H54 (cell line): ENCODE measurements around the gene GNA14.
A peak's percentile ranks its signal among the peaks of the same experiment; 100 is the strongest.
"Not testable (repeated sequence)": the region's sequence is repeated elsewhere in the genome, so short reads cannot be mapped to it uniquely, and the experiment has no call there.

Experiments used
- DNase-seq: peaks from one replicate; pipeline ENCODE4 v3.0.0; 2011; ENCODE audit warnings: low spot score, mixed read lengths; ENCODE audit not compliant: insufficient read length
- FAIRE-seq: peaks from 3 replicates; lab custom pipeline; 2011; peaks lifted over from hg19 to GRCh38; lab: Jason Lieb, UNC
- POLR2A ChIP-seq: IDR thresholded peaks from 2 replicates; pipeline ENCODE4 v1.6.1; 2011; ENCODE audit warnings: low read depth, mild to moderate bottlenecking, low read length

Gene GNA14

DNA sequence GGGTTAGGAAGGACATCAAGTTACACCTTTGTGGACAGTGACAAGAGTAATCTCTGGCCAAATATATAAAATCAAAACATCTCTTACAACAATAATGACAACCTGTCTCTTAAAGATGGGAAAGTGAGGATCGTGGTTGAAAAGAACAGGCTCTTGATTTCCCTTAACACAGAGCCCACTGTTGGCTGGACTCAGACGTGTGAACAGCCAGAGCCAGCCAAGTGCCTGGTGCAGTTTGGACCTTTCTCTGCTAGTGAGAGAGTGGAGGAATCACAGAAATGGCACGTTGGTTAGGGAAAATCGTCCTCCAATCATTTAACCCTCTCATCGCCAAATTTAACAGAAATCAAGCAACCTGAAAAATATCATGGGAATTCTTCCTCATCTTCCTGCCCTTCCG lies 131.3 kb downstream of the GNA14 start:
- no peak for TF ChIP-seq POLR2A
- FAIRE-seq (no peak), DNase-seq (no peak)

DNA sequence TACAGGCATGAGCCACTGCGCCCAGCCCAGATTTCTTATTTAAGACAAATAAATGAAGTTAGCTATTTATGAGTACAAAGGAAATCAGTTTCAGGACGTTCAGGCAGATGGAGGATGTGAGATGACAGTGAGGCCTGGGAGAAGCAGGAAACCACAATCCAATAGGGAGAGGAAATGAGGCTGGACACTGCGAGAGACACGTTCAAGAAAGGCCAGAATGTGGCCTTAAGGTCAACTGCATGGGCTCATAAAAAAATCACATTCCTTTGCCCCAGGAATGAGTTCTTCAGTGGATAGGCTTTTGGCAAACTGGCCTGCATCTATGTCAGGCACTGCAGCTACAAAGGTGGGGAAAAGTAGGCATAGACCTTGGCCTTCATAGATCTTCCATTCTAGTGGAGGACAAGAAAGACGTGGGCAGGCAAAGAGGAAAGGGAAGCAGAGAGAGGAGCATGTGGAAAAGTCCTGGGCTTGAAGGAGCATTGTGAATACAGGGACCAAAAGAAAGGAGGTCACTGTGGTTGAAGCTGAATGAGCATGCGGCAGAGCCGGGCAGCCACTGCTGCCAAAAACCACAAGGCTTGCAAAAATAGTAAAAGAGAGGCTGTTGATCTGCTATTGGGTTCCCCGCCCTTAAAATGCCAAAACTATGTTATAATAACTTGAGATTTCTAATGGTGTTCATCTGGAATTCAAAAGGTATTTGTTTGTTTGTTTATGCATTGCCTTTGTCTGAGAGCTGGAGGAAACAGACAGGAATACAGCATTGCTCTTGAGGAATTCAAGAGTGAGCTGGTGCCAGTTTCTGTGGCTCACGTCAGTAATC lies 133.0 kb downstream of the GNA14 start:
- FAIRE-seq: no peak
- no peak for TF ChIP-seq POLR2A
- DNase-seq: no peak

DNA sequence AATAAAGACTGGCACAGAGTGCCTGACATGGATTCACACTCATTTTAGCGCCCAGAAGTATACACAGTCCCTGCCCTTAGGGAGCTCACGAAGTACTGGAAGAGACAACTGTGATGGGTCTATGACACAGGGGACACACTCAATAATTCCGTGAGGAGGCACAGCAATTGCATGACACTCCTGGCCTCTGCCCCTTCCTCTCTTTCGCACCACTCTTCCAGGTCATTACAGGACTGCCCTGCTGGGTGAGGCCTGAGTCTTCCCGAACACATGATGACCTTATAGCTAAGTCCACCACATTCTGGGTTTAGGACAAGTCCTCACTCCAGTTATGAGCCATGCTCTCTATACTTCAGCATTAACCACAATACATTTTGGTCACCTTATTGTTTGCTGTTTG lies 134.7 kb downstream of the GNA14 start:
- no peak for FAIRE-seq
- no peak for DNase-seq
- TF ChIP-seq POLR2A: no peak

DNA sequence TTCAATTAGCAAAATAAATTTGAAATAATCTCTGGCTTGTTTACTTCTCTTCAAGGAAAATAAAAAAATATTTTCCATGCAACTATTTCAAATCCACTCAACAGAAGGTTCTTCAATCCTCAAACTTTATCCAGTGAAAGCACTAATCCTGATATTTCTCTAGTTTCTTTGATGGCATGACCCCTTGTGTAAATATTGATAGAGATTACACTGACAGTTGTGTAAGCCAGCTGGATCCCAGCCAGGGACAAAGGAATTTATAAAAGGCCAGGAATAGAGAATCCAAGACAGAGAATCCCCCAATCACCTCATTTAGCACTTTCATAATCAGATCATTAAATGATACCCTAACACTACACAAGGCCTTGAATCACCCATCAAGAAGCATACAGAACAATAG lies 135.2 kb downstream of the GNA14 start:
- FAIRE-seq: no peak
- no peak for TF ChIP-seq POLR2A
- DNase-seq: no peak

DNA sequence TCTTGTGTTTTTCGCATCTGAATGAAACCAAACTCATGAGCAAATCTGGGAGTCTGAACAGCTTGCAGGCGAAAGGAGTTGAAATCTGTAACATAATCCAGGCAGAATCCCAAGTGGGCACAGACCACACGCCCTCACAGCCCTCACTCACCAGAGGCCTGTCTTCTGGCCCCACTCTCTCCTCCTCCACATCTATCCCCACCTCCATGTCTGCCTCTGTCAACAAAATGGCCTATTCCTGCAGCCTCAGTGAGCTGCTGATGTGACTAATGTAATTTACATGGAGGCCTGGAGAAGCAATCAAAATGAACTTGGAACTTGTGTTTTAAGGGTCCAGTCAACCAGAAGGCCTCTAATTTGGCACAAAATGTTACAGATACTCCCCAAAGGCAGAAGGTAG lies 136.6 kb downstream of the GNA14 start:
- no peak for DNase-seq
- TF ChIP-seq POLR2A: no peak
- no peak for FAIRE-seq

DNA sequence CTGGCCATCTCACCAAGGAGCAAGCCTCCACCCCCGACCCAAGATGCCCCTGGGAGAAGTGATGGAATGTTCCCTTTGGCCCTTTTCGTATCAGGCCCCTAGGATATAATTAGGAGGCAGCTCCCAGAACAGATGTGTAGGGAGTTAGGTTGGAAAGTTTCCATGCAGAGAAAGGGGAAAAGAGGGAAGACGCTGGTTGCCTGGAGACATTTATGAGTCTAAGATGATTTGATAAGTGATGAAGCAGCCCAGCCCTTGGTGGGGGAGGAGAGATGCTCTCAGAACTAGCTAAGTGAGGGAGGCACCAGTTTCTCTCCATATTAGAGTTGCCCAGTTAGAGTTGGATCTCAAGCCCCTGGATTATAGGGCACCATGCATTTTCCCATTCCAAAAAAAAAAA lies 137.5 kb downstream of the GNA14 start:
- no peak for TF ChIP-seq POLR2A
- DNase-seq (no peak), FAIRE-seq (no peak)

DNA sequence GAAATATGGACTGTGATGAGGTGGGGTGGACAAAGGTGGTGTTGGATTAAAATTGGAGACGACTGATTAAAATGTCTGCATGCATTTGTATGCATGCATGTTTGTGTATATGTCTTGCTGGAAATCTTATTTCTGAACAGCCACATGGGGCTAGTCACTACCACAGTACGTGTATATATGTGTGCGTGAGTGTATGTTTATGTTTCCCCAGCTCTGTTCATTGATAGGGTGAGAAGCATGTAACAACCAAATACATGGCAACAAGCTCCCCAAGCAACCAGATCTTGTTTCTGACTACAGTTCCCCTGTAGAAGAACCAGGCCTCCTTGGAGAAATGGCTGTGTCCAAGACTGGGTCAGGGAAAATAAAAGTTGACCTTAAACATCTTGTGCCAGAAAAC lies 139.7 kb downstream of the GNA14 start:
- DNase-seq: no peak
- no peak for TF ChIP-seq POLR2A
- FAIRE-seq: no peak

DNA sequence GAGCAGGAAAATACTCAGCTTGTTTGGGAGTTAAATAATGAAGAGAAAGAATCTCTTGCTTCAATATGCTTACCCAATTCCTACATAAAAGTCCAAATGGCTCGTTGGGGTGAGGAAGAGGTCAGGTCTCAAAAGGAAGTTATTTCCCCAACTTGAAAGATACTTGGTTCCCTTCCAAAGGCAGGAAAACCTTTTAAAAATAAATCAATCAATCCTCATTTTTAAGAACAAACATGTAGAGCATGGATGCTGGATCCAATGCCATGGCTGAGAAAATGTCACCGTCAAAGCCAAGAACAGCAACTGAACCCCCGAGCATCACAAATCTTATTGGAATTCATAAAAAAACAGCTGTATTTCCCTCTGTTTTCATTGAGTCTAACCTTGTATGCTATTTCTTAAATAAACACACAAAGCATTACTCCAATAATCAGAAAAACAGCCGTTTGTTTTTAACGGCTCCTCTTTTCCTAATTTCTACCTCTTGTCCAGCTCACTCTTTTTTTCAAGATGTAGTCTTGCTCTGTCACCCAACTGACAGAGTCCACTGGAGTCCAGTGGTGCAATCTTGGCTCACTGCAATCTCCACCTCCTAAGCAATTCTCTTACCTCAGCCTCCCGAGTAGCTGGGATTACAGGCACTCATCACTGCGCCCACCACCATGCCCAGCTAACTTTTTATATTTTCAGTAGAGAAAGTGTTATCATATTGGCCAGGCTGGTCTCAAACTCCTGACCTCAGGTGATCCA lies 140.7 kb downstream of the GNA14 start:
- FAIRE-seq (no peak), DNase-seq (no peak)
- no peak for TF ChIP-seq POLR2A

DNA sequence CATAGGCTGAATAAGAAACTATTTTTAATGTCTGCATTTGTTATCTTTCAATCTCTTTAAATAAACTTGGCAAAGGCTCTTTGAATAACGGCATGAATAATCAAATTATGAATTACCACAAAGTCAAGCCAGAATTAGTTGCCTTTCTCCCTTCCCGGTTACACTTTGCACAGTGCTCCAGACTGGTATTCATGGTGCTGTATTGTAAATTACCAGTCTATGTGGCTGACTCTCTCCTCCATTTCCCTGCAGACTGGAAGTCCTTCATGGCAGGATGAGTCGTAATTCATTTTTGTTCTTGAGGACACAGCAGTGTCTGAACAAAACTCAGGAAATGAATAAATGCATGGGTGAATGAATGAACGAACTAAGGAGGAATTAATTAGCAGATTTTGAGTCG lies 142.9 kb downstream of the GNA14 start:
- no peak for FAIRE-seq
- no peak for DNase-seq
- no peak for TF ChIP-seq POLR2A

DNA sequence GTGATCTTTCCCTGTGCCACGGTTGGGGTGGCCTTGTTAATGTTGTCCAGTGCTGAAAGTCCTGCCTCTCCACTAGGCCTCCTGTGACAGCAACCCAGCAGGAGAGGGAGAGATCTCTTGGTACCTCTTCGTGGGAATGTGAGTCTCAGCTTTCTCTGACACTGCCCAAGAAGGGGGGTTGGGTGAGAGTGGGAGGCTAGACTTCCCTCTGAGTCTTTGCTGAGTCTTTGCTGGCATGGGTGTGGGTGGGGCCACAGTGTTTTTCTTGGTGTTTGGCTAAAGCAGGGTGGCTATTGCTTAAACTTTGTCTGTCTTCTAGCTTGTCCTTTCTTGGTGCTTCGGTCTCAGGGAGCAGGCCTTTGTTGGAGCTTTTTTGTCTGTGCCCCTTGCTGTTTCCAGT lies 145.6 kb downstream of the GNA14 start:
- FAIRE-seq: no peak
- TF ChIP-seq POLR2A: no peak
- no peak for DNase-seq

DNA sequence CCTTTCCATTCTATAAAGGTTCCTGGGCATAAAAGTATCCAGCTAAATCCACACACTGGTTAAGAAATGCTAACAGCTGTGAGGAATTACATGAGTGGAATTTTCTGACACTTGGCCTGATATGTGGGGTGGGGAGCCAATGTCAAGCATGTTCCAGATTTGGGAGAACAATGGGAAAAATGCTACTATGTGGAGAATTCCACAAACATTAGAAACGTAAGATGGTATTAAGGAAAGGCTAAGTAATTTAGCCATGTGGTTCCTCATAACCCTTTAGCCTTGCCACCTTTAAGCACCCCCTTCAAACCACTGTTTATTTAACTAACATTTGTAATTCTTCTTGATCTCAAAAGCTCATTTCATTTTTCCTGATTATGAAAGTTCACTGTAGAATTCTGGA lies 149.2 kb downstream of the GNA14 start:
- DNase-seq: no peak
- TF ChIP-seq POLR2A: no peak
- no peak for FAIRE-seq

DNA sequence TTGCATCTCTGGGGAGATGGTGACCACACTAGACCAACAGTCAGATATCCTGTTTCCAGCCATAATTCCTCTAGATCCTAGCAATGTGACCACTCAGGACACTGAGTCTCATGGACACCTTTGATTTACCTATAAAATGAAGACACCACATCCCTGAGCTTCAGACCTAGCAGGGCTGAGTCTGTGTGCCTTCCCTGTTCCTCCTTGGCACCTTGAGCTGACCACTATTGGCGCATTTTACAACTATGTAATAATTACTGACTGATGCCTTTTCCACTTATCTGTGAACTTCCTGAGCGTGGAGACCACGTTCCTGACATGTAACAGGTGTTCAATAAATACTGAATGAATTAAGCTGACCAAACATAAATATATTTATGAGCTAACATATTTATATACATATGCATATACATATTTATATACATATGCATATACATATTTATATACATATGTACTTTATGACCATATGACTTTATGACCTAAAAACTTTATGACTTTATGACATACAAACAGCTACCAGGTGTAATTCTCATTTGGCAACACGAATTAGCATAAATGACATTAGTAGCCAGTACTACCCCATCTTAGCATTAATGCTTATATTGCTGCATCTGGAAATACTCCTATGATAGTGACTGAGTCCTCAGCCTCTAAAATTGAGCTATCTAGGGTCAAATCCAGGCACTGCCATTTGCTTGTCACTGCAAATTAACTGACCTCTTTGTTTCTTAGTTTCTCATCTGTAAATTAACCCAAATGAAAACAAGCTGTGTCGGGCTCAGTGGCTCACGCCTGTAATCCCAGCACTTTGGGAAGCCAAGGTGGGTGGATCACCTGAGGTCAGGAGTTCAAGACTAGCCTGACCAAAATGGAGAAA lies 150.6 kb downstream of the GNA14 start:
- DNase-seq (no peak), FAIRE-seq (no peak)
- no peak for TF ChIP-seq POLR2A

DNA sequence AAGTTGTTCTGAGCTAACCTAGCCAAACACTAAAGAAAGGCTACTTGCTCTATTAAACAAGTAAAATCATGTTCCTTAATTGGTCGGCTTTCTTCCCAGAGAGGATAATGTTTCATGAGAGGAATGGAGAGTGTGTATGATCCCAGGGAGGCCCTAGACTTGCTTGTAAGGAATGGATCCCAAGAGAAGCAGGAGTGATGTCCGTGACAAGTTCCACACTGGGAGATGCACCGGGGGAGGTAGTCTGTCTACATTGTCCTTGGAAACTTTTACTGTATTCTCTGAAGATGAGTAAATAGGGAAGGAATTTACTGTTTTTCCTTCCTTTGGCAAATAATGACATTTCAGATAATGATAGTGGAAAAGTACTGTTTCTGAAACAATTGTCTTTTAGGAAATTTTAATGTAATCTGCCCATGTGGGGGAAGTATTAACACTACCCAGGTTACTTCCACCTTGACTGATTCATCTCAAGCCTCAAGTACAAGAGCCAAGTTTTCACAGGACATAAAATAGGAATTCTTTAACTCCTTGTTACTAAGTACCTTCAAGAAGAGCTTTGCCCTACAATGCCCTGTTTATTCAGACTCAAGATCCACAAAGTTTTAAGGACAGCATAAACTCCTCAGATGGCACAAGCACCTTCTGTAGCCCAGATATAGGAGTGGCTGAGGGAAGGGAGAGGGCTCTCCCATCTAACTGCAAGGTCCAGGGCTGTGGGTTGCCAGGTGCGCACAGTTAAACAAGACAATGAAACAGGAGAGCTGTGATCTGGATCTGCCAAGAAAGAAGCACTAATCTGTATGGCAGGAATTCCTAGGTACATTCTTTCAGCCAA lies 152.1 kb downstream of the GNA14 start:
- FAIRE-seq (peak; percentile 33), DNase-seq (no peak)
- TF ChIP-seq POLR2A: no peak

DNA sequence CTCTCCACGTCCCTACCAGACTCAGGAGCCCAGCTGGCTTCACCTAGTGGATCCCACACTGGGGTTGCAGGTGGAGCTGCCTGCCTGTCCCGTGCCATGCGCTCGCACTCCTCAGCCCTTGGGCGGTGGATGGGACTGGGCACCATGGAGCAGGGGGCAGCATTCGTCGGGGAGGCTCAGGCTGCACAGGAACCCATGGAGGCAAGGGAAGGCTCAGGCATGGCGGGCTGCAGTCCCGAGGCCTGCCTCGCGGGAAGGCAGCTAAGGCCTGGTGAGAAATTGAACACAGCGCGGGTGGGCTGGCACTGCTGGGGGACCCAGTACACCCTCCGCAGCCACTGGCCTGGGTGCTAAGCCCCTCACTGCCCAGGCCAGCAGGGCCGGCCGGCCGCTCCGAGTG lies 157.8 kb downstream of the GNA14 start:
- DNase-seq, FAIRE-seq: not testable (repeated sequence)

DNA sequence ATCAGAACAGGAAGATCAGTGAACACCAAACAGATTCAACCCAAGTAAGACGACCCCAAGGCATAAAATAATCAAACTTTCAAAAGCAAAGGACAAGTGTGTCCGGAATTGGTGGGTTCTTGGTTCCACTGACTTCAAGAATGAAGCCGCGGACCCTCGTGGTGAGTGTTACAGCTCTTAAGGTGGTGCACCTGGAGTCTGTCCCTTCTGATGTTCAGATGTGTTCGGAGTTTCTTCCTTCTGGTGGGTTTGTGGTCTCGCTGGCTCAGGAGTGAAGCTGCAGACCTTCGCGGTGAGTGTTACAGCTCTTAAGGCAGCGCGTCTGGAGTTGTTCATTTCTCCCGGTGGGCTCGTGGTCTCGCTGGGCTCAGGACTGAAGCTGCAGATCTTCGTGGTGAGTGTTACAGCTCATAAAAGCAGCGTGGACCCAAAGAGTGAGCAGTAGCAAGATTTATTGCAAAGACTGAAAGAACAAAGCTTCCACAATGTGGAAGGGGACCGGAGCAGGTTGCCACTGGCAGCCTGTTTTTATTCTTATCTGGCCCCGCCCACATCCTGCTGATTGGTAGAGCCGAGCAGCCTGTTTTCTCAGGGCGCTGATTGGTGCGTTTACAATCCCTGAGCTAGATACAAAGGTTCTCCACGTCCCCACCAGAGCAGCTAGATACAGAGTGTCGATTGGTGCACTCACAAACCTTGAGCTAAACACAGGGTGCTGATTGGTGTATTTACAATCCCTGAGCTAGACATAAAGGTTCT lies 158.5 kb downstream of the GNA14 start:
- not testable (repeated sequence) for FAIRE-seq, DNase-seq
